Colonic mucosa (tissue), 4 donors: Measurements from ENCODE around the gene CAMK1D. TPM values are rescaled to one million over a fixed set of nuclear protein-coding genes. Genes with fewer than 3 reads are reported as not detected.

Experiments used
- DNase-seq: peaks from one replicate; pipeline ENCODE4 v3.0.0-alpha.2; 2020
- H3K27ac ChIP-seq: fragments of 200-600 bp; one replicate; pipeline ENCODE4 v1.8.0; 2021
- H3K27me3 ChIP-seq: fragments of 200-600 bp; one replicate; pipeline ENCODE4 v1.8.0; 2021
- H3K36me3 ChIP-seq: fragments of 200-600 bp; one replicate; pipeline ENCODE4 v1.8.0; 2021
- H3K4me1 ChIP-seq: fragments of 200-600 bp; one replicate; pipeline ENCODE4 v1.8.0; 2021; ENCODE audit warnings: mild to moderate bottlenecking
- H3K4me3 ChIP-seq: fragments of 200-600 bp; one replicate; pipeline ENCODE4 v1.8.0; 2021
- H3K9ac ChIP-seq, 2 donors: one replicate each; pipeline ENCODE4 v1.7.0; 2013; ENCODE audit warnings: control low read depth in 2 of 2, low read depth in 2 of 2, low read length in 2 of 2
- H3K9me3 ChIP-seq: fragments of 200-600 bp; one replicate; pipeline ENCODE4 v1.8.0; 2021
- CTCF ChIP-seq: fragments of 200-600 bp; IDR thresholded peaks from one replicate; pipeline ENCODE4 v1.8.0; 2022; ENCODE audit warnings: antibody characterized with exemption, mild to moderate bottlenecking
- intact Hi-C: fragments of 100-400 bp; cut with DNase I; formaldehyde crosslinking; loops from one replicate; pipeline ENCODE4 v1.14.1; 2022
- total RNA-seq, 2 donors: library from RNA; stranded (reverse); fragmentation: NEBNext Ultra II Directional in 1 of 2; extraction: Animal tissue kit (Norgen Biotek cat#: 25700) in 1 of 2; gene quantifications; one replicate each; pipeline ENCODE4 v1.2.1, GENCODE V29; 2021
- donor health status: healthy.
- donor health status: DM: no; HTN: no; CAD: no.
- donor health status: DM: no; HTN: no; CAD: no.

The CAMK1D gene
- total RNA-seq, 2 donors from 2014 or later, result 21.3 to 29.7 TPM

- Histone ChIP-seq H3K27me3 (no peaks in the 10 kb centered on the region), H3K36me3 (no peaks in the 10 kb centered on the region), H3K9me3 (no peaks in the 10 kb centered on the region), H3K9ac (no peak overlapping the region), H3K4me1 (no peaks in the 10 kb centered on the region), H3K27ac (no peak overlapping the region), H3K4me3 (no peak overlapping the region)
- intact Hi-C loops, result no loop called here
- DNase-seq, result no peak
- TF ChIP-seq CTCF, result no peak
Measured at GRCh38 chr10:12799714-12800113, 450.4 kb downstream of the CAMK1D start.

GRCh38 chr10:12800302-12800701 is 451.0 kb downstream of the CAMK1D start:
- Histone ChIP-seq H3K27ac (no peak overlapping the region), H3K9ac (no peak overlapping the region), H3K27me3 (no peaks in the 10 kb centered on the region), H3K9me3 (no peaks in the 10 kb centered on the region), H3K36me3 (no peaks in the 10 kb centered on the region), H3K4me1 (no peaks in the 10 kb centered on the region), H3K4me3 (no peak overlapping the region)
- no peak for TF ChIP-seq CTCF
- DNase-seq, result no peak
- intact Hi-C loops, result no loop called here

GRCh38 chr10:12801214-12802087 is 452.1 kb downstream of the CAMK1D start:
- no peaks in the 10 kb centered on the region for H3K9me3 ChIP-seq
- H3K27me3 ChIP-seq, result no peaks in the 10 kb centered on the region
- intact Hi-C loops, result no loop called here
- H3K4me3 ChIP-seq, result no peak overlapping the region
- H3K4me1 ChIP-seq, result no peaks in the 10 kb centered on the region
- H3K9ac ChIP-seq, result no peak overlapping the region
- H3K36me3 ChIP-seq, result no peaks in the 10 kb centered on the region
- no peak for DNase-seq
- no peak for TF ChIP-seq CTCF
- no peak overlapping the region for H3K27ac ChIP-seq

GRCh38 chr10:12803776-12804175 is 454.4 kb downstream of the CAMK1D start:
- H3K36me3 ChIP-seq, result no peaks in the 10 kb centered on the region
- TF ChIP-seq CTCF, result no peak
- H3K4me3 ChIP-seq, result no peak overlapping the region
- H3K9me3 ChIP-seq, result no peaks in the 10 kb centered on the region
- no peaks in the 10 kb centered on the region for H3K4me1 ChIP-seq
- H3K27me3 ChIP-seq, result no peaks in the 10 kb centered on the region
- intact Hi-C loops, result no loop called here
- no peak for DNase-seq
- no peak overlapping the region for H3K27ac ChIP-seq
- no peak overlapping the region for H3K9ac ChIP-seq

GRCh38 chr10:12806228-12807095 is 457.1 kb downstream of the CAMK1D start:
- no peaks in the 10 kb centered on the region for H3K9me3 ChIP-seq
- no peak overlapping the region for H3K4me3 ChIP-seq
- H3K27me3 ChIP-seq, result no peaks in the 10 kb centered on the region
- H3K27ac ChIP-seq, result peak overlapping the region; percentile 59
- no peak for TF ChIP-seq CTCF
- DNase-seq, result peak; percentile 74
- intact Hi-C loops, result no loop called here
- no peaks in the 10 kb centered on the region for H3K36me3 ChIP-seq
- no peaks in the 10 kb centered on the region for H3K4me1 ChIP-seq
- H3K9ac ChIP-seq, result no peak overlapping the region
